ENCODE measurements around the gene HERPUD1. TPM values are rescaled to one million over a fixed set of nuclear protein-coding genes. Genes with fewer than 3 reads are reported as not detected.
A peak's percentile ranks its signal among the peaks of the same experiment; 100 is the strongest.

Gene HERPUD1
- total and polyA plus RNA-seq, 9 of the 15 experiments (the other 6 are each of a cell fraction or from before 2014, with no cell fraction given), result 14.2 to 60.7 (median 37.4) TPM

- H3K4me1 ChIP-seq (replicated peaks in 1 of 2; ENCODE audit: control insufficient read depth in 2 of 2, insufficient read depth in 2 of 2, low read length in 2 of 2), result peaks cover 0 to 14% of the 10 kb centered on the region in 2 experiments; a peak in 3 of 5 replicates
- H3K79me2 ChIP-seq (ENCODE audit: control insufficient read depth, insufficient read depth, low read length), result no peaks in the 10 kb centered on the region
- H3K4me2 ChIP-seq (ENCODE audit: insufficient read depth, low read length), result no peak overlapping the region
- TF ChIP-seq CBFA2T3 (IDR thresholded peaks at IDR 0.05), result peak; percentile 33
- TF ChIP-seq MYNN (IDR thresholded peaks at IDR 0.05), result no peak
- no peak for TF ChIP-seq MYNN (CRISPR knock-in tag; IDR thresholded peaks at IDR 0.05)
- TF ChIP-seq NFE2L1 (tag; IDR thresholded peaks at IDR 0.05; ENCODE audit: borderline replicate concordance, low read depth), result no peak
- no peaks in the 10 kb centered on the region for H3K9me3 ChIP-seq (replicated peaks; ENCODE audit: control insufficient read depth, insufficient read depth, low read depth, low read length)
- peaks cover 4% of the 10 kb centered on the region for H4K20me1 ChIP-seq (replicated peaks; ENCODE audit: control insufficient read depth, insufficient read depth, low read length)
- DNase-seq (ENCODE audit: extremely low read depth in 1 of 4, low spot score in 3 of 4) (no peak), FAIRE-seq (no peak), ATAC-seq (no peak)
- intact Hi-C loops (cut with micrococcal nuclease), result no loop called here
- BruUV-seq (replicated peaks), result no TSS peak
- POLR2A ChIA-PET, result interaction anchor here (0.6 to 1.3 kb wide), 4 partner anchors 11 to 158 kb away, joined by 3 to 4 read pairs (median 3); no protein-coding TSS in a partner anchor
- in situ Hi-C loops (cut with MboI), result no loop called here
- 3% methylated on average over 6 of the region's 6 CpGs for WGBS (ENCODE audit: insufficient coverage, low coverage, missing lambda C conversion rate)
- H3K27ac ChIP-seq (ENCODE audit: extremely low read depth, low read depth, low read length), result no peak overlapping the region
- H3K9me1 ChIP-seq (ENCODE audit: control insufficient read depth, insufficient read depth, low read length), result no peaks in the 10 kb centered on the region
- H3K27me3 ChIP-seq (ENCODE audit: control insufficient read depth in 2 of 2, insufficient read depth in 2 of 2, low read length in 2 of 2), result peaks cover 34 to 62% of the 10 kb centered on the region in 2 experiments
- no peaks in the 10 kb centered on the region for H3K36me3 ChIP-seq (ENCODE audit: control insufficient read depth, insufficient read depth, low read length)
- no peak overlapping the region for H3K4me3 ChIP-seq
- H3K9ac ChIP-seq (ENCODE audit: insufficient read depth in 1 of 2, low read depth in 2 of 2, low read length in 2 of 2), result no peak overlapping the region
- no peak overlapping the region for H2AFZ ChIP-seq (ENCODE audit: low read depth, low read length)
- CTCF ChIA-PET (ENCODE audit: low intra/inter-chr PET ratio), result no interaction called here
Observed at GRCh38 chr16:56988161-56988947, 56.4 kb downstream of the HERPUD1 start.
